Activated T-cell treated with anti-CD3 and anti-CD28 coated beads, Interleukin-2, amount 50 U/mL, for 48 hours (primary cell): ENCODE data around the gene CLK3.
"Not testable (repeated sequence)": the region's sequence is repeated elsewhere in the genome, so short reads cannot be mapped to it uniquely, and the experiment has no call there.

ENCODE experiments used
- DNase-seq, 2 experiments: peaks; one replicate each; pipeline ENCODE4 v3.0.0-alpha.2; 2020

The CLK3 gene

GRCh38 chr15:74615508-74616365 lies at the start of gene CLK3:
TSS of gene CLK3 (plus strand) at chr15:74615836. CDS start at chr15:74619197, 3,361 bp downstream.
- DNase-seq = peak; percentile 96 to 98

- DNase-seq = no peak
These were observed 47.0 kb upstream of the CLK3 start for GRCh38 chr15:74568594-74568993.

GRCh38 chr15:74569731-74570070 lies 45.9 kb upstream of the CLK3 start:
- no peak for DNase-seq

GRCh38 chr15:74571191-74571590 lies 44.4 kb upstream of the CLK3 start:
- no peak for DNase-seq

GRCh38 chr15:74573987-74574386 lies 41.6 kb upstream of the CLK3 start:
- no peak for DNase-seq

- DNase-seq = no peak
These were observed 37.1 kb upstream of the CLK3 start for GRCh38 chr15:74578496-74578994.

GRCh38 chr15:74579001-74579400 lies 36.6 kb upstream of the CLK3 start:
- no peak for DNase-seq

- no peak for DNase-seq
These were observed 34.9 kb upstream of the CLK3 start for GRCh38 chr15:74580538-74581350.

GRCh38 chr15:74584204-74584603 lies 31.4 kb upstream of the CLK3 start:
- DNase-seq = no peak

GRCh38 chr15:74584779-74585178 lies 30.9 kb upstream of the CLK3 start:
- no peak for DNase-seq

GRCh38 chr15:74585191-74585590 lies 30.4 kb upstream of the CLK3 start:
- no peak for DNase-seq

GRCh38 chr15:74585857-74586256 lies 29.8 kb upstream of the CLK3 start:
- no peak for DNase-seq

- no peak for DNase-seq
These were observed 25.8 kb upstream of the CLK3 start for GRCh38 chr15:74589826-74590225.

- DNase-seq = no peak
These were observed 23.4 kb upstream of the CLK3 start for GRCh38 chr15:74592222-74592621.

- no peak for DNase-seq
These were observed 22.5 kb upstream of the CLK3 start for GRCh38 chr15:74593122-74593521.

GRCh38 chr15:74594455-74594854 lies 21.2 kb upstream of the CLK3 start:
- no peak for DNase-seq

- no peak for DNase-seq
These were observed 20.4 kb upstream of the CLK3 start for GRCh38 chr15:74595271-74595670.

GRCh38 chr15:74596736-74597135 lies 18.9 kb upstream of the CLK3 start:
- DNase-seq = not testable (repeated sequence)

GRCh38 chr15:74597146-74597705 lies 18.4 kb upstream of the CLK3 start:
- not testable (repeated sequence) for DNase-seq

GRCh38 chr15:74598126-74598842 lies 17.4 kb upstream of the CLK3 start:
- peak; percentile 94 to 95 for DNase-seq

GRCh38 chr15:74599156-74599555 lies 16.5 kb upstream of the CLK3 start:
- DNase-seq = no peak

- no peak for DNase-seq
These were observed 12.4 kb upstream of the CLK3 start for GRCh38 chr15:74603026-74603788.
